HPDE6-E6E7 (cell line): ENCODE results near the gene FAM83F.
"Not testable (repeated sequence)": the region's sequence is repeated elsewhere in the genome, so short reads cannot be mapped to it uniquely, and the experiment has no call there.

Experiments used
- DNase-seq: peaks from one replicate; pipeline ENCODE4 v3.0.0; 2011; ENCODE audit warnings: missing footprints; ENCODE audit errors: extremely low spot score

FAM83F gene

DNA sequence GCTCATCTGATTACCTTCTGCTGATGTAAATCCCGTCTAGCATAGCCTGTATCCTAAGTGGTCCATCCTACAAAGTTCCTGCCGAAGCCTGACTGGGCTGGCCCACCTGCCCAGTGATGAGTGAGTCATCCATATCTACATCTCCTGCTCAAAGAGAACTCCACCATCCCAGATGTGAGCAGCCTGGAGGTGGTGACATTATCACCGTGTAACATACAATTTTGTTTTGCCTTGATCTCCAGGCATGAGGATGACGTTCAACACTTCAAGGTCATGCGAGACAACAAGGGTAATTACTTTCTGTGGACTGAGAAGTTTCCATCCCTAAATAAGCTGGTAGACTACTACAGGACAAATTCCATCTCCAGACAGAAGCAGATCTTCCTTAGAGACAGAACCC, 29.0 kb upstream of the FAM83F start:
- no peak for DNase-seq

DNA sequence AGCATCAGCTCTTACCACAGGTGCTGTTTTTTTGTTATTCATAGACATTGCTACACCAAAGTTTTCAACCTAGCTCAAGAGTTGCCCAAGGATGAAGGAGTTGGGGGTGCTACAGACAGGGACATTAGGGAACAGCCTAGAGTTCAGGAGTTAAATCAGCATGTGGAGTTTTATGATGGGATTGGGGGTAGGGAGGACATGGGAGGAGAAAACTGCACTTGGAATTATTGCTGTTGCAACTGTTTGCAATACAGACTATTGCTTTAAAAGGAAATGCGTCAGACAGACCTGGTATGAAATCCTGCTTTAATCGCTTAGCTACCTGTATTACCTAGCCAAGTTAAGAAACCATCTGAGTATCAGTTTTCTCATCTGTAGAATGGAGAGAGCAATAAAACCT, 28.3 kb upstream of the FAM83F start:
- DNase-seq, result no peak

DNA sequence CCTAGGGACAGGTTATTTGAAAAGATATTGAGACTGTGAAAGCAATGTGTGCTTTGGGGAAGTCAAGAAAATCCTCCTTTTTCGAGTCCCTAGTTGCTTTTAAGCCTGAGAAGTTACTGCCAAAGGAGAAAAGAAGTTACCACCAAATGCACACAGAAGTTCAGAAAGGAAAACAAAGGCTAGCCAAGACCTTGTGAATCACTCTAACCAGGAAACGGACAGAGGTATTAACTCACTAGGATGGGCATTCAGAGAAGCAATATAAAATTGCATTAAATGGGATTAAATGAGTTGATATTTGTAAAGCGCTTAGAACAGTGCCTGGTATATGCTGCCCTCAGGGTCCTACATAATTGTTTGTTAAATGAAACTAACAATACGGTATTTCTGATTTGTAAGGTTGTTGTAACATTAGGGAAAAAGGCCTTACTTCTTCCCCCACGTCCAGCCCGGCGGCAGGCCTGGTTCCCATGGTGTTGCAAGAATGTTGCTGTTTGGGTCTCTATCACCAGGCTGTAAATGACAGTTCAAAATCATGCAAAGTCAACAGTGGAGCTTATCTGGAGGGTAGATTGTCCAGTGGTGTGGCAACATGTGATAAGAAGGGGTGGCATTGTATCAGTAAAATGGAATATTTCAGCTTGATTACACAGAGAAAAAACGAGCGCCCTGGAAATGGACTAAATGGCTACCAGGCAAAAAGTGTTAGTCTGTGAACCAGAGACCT, 27.5 kb upstream of the FAM83F start:
- DNase-seq, result peak; percentile 34

DNA sequence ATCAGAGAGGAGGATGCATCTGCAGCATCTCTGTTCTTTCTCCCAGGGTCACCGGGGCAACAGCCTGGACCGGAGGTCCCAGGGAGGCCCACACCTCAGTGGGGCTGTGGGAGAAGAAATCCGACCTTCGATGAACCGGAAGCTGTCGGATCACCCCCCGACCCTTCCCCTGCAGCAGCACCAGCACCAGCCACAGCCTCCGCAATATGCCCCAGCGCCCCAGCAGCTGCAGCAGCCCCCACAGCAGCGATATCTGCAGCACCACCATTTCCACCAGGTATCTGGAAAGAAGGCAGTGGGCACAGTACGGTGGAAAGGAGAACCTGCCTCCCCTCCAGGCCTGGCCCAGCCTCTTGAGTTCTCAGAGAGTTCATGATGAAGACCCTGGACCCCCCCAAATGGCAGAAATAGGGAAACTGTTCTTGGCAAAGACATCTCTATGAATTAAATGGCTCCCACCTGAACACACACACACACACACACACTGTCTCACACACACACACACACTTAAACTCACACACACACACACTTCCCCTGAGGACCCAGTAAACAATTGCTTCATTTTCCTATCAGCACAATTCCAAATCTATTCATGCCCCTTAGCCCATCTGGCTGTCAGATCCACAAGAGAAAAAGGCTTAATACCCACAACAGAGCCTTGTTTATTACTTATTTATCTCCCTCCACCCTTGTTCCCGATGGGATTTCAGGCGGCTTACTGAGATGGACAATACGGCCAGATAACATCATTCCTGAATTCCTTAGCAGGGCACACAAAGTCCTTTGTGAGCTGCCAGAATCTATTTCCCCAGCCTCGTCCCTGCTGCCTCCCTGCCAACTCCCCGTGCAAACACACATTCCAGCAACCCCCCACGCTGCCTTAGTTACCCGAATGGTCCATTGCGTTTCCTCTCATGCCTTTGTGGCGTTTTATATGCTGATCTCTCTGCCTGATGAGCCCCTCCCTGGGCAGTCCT, 26.5 kb upstream of the FAM83F start:
- no peak for DNase-seq

DNA sequence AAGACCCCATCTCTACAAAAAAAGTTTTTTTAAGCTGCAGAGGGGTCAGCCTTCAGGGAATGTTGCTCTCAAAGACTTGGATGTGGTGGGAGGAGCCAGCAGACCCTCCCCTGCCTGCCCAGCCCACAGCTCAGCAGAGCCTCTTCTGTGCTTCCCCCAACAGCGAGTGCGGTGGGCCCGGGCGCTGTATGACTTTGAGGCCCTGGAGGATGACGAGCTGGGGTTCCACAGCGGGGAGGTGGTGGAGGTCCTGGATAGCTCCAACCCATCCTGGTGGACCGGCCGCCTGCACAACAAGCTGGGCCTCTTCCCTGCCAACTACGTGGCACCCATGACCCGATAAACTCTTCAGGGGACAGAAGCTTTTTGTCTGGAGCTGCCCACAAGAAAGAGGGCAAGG, 24.0 kb upstream of the FAM83F start:
- no peak for DNase-seq

DNA sequence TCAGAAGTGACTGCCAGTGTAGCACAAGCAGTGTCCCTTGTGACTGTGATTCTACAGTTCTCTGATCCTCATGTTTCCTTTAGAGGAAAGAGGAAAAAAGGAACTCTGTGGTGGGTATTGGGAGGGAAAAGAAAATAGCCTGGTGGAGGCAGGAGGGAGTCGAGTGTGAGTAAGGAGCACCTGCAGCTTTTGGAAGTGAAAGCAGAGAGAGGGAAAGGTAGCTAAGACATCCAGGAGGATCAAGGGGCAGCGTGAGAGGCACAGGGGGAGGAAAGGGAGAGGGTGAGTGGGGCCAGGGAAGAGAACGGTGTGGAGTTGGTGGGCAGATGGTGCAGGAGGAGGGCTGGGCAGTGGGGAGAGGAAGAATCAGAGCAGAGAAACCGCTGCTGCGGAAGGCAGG, 22.1 kb upstream of the FAM83F start:
- DNase-seq, result no peak

DNA sequence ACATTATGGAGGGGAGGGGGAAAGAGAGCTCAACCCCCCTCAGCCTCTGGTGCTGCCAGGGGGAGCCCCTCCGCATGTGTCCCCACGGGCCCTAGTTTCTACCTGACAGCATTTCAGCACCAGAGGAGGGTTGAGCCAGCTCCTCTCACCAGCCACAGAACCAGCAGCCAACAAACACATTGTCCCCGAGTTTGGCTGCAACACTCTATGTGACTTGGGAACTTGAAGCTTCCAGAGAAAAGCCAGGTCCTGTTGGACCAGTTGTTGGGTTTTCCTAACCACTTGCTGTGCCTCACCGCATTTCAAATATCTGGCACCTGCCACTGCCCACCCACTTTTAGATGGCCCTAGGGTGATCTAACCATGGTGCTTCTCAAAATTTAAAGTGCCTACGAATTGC, 21.1 kb upstream of the FAM83F start:
- DNase-seq, result no peak

DNA sequence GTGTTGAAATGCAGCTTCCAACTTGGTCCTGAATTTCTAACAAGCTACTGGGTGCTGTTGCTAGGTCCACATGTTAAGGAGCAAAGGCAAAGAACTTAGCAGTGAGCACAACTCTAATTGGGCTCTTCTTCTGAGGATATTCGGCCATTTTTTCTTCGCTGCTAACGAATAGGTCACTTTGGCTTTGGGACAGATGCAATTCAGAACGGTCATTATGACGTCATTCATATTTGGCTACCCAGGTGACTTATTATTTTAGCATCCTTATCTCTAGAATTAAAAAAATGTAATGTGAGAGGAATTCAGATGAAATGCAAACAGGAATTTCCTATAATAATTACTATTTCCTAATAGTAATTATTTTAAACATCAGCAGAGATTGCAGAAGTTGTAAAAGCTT, 20.7 kb upstream of the FAM83F start:
- no peak for DNase-seq

DNA sequence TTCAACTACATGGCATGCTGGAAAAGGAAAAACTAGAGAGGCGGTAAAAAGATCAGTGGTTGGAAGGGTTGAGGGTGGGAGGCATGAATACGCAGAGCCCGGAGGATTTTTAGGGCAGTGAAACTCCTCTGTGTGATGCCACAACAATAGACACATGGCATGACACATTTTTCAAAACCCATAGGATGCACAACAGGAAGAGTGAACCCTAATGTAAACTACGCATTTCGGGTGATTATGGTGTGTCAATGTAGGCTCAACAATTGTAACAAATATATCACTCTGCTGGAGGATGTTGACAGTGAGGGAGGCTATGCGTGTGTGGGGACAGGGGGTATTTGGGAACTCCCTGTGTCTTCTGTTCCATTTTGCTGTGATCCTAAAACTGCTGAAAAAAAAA, 15.7 kb upstream of the FAM83F start:
- no peak for DNase-seq

DNA sequence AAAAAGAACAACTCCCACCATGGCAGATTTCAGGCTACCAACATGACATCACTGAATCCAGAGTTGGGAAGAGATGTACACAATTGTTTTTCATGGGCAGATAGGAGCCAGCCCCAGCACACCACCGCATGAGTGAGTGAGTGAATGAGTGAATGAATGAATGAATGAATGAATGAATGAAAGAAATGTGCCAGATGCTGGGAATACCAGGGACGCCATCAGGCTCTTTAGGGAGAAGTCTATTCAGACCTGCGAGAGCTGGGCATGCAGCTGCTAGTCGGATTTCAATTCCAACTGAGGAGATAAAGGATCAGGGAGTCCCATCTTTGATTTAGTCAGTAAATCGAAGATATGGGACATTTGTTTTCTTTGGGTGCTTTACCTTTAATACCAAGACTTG, 15.3 kb upstream of the FAM83F start:
- DNase-seq, result no peak

DNA sequence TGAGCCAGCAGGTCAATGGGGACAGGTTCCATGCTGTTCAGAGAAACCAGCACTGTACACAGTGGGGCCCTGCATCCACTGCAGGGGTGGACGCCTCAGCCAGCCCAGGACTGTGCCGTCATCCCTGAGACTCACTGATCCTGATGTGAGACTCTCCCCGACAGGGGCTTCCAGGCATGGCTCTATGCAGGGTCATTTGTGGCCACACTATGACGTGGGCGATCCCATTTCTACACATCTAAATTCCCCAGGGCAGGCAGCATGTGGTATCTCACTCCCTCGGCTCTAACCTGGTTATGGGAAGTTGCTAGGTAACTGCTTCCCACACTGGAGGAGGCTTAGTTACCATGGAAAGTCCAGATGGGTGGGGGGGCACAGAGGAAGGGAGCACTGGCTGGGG, 14.2 kb upstream of the FAM83F start:
- no peak for DNase-seq

DNA sequence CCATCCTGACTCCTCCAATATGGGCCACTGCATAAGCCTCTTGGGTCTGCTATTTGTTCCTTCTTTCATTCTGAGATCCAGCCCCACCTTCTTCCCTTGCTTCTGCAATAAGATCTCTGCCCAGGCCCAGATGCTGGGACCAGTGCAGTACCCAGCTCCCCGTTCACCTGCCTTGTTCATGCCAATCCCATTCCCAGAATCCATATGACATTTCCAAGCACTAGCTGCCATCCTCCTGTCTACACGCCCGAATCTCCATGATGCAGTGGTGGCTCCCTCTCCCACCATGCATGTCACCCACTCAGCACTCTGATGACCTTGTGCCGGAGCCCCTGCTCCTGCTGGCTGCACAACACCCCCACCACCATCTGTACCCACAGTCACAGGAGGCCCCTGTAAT, 11.4 kb upstream of the FAM83F start:
- DNase-seq, result no peak

DNA sequence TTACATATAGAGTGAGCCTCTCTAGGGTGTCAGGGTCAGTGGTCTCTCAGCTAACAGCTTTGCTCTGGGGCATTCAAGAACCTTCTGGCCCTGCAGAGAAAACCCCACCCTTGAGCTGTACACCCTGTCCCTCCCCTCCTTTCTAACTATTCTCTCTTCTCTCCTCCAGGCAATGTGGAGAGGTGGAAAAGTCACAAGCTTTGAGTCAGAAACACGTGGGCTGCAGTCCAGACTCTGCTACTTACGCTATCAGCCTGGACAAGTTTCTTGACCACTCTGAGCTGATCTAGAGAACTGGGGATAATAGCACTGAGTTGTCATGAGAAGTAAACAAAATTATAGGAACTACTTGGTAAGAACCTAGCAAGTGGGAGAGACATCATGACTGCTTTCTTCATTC, 10.7 kb upstream of the FAM83F start:
- no peak for DNase-seq

DNA sequence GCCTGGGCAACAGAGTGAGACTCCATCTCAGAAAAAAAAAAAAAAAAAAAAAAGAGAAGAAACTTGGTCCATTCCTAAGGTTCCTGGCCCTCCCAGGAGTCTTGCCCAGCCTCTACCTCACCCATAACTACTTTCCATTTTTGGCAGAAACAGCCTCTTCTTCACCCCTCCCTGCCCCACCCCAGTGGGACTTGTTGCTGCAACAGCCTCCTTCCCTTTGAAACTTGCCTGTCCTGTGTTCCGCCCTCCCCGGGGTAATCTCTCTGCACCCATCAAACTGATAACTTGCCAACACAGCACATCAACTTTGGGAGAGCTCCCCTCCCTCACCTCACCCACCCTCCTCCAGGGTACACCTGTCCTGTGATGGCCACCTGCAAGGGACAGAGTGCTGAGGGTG, 10.0 kb upstream of the FAM83F start:
- no peak for DNase-seq

DNA sequence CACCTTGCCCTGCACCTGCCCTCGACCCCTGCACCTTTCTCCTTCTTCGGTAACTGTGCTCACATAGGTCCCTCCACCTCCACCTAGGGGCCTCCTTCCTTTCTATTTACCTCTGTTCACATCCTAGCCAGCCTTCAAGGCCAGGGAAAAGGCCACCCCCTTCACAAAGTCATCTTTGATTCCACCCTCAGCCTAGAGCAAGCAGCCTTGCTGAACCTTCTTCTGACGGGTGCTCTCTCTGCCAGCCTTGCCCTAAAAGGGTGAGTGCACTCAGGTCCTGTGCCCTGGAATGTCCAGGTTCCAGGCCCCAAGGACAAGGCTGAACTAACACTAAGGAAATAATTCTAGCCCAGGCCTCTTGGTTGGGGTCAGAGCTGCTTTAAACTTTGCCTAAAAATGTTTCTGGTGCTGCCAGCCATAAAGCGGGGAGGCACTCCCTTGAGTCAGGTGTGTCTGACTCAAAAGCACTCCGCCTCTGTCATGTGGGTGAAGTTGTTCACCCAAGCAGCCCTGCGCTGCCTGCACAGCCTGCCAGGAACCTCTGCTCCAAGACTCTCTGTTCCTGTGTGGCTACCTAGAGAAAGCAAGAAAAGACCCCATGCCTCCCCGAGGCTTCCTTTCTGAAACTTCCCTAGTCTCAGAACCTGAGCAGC, 9.2 kb upstream of the FAM83F start:
- no peak for DNase-seq

DNA sequence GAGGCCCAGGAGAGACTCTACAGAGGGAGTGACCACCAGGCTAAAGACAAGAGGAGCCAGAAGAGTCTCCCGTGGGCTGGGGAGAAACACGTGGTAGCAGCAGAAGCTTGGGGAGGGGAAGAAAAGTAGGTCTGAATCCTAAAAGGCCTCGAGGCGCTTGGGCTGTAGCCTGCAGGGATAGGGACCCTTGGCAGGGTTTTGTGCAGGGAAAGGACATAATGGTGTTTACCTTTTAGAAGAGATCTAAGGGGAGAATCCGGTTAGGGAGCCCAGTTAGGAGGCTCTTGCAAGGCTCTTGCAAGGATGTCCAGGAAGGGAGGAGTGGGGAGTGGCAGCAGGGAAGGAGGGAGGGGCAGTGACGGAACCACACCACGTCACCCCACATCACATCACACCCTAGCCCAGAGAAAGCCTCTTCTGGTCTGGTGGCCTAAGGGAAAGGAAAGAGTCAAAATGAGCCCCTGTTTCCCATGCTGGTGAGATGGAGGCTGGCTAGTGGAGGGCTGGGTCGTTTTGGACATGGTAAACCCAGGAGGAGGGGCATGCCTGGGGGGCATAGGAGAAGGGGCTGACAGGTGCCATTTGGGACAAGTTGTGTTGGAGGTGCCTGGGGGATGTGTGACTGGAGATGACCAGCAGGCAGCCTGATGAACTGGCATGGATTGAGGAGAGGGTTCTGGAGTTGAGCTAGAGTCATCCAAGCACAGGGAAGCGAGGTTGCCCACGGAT, 6.2 kb upstream of the FAM83F start:
- DNase-seq, result no peak

DNA sequence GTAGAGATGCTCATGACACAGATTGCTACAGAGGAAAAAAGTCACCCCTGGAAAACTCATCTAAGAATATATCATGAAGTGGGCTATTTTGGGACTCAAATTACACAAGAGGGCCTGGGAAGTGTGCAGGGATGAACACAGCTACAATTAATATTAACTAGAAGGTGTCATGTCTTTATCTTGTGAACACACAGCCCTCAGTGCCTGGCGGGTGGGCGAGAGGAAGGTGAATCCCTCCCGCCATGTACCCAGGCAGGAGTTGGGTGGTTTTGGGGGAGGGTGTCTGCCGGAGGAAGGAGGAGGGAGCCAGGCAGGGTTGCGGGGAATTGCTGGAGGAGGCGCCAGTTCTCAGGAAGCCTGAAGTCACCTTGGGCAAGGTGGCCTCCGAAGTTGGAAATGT, 5.1 kb upstream of the FAM83F start:
- DNase-seq, result no peak

DNA sequence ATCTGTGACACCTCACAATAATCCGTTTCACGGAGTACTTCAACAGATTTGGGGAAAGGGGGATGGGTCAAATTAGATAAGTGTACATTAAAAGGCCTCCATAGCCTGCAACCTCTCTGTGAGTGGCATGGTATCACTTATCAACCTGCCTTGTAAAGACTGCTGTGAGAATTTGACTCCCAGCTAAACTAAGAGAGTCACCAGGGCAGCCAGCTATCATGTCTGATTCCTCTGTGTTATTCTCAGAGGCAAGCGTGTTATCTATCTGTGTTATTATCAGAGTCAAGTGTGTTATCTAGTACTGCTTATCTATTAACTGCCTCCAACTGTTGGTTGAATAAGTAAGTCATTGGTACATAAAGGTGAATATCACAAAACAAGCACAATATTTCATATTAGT, 4.1 kb upstream of the FAM83F start:
- no peak for DNase-seq

DNA sequence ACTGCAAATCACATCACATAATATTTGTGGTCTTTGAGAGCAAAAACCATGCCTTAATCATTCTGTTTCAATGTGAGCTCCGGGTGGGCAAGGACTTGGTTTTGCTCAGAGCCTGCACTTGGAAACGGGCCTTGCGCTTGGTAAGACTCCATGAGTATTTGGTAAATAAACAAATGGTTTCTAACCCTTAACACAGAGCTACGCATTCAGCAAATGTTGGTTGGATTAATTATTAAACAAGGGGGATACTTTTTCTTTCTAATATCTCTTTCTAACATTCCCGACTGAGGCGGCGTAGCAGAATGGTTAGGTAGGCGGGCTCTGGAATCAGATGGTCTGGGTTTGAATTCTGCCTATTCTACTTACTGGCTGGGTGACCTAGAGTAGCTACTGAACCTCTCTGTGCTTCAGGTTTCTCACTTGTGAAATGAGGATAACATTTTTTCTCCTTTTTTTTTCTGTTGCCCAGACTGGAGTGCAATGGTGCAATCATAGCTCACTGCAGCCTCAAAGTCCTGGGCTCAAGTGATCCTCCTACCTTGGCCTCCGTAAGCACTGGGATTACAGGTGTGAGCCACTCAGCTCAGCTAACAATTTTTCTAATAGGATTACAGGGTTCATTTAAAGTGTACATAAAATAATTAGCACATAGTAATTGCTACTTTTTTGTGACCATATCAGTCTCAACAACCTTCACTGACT, 3.4 kb upstream of the FAM83F start:
- no peak for DNase-seq

DNA sequence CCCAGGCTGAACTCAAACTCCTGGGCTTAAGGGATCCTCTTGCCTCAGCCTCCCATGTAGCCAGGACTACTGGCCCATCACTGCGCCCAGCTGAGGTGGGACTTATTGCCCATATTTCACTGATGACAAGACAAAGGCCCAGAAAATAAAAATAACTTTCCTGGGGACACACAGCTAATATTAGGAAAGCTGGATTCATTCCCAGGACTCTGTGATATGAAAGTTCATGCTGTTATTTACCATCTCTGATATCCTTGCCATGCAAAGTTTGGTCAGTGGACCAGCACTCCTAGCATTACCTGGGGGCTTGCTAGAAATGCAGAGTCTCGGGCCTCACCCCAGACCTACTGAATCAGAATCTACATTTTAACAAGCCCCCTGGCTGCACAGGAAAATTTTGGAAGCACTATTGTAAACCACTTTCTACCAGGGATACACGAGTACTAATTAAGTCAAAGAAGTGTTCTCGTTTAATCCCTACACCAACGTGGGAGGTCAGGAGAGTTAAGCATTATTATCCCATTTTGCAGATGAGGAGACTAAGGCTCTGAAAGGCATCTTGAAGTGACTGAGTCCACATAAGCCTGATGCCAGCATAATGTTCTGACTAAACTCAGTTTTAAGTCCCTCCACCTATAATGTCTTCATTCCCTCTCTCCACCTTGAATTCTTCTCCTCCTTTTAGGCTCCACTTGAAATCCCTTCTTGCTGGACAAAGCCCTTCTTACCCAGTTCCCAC, 2.5 kb upstream of the FAM83F start:
- no peak for DNase-seq

DNA sequence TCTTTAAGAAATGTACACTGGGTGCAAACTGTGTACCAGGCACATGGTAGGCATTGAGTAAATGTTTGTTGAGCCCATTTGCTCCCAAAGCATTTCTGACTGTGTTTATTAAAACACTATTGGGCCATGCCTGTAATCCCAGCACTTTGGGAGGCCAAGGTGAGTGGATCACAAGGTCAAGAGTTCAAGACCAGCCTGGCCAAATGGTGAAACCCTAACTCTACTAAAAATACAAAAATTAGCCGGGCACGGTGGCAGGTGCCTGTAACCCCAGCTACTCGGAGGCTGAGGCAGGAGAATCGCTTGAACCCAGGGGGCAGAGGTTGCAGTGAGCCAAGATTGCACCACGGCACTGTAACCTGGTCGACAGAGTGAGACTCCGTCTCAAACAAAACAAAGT, 1.9 kb upstream of the FAM83F start:
- not testable (repeated sequence) for DNase-seq
